MM.1S (cell line): ENCODE data around the gene GUF1.

Source experiments
- CTCF ChIP-seq: fragments of 300-600 bp; sonication (generic); IDR thresholded peaks from 2 replicates; pipeline ENCODE4 v1.5.1; 2016; ENCODE audit warnings: antibody characterized with exemption, low read length, mixed read lengths
- EZH2 ChIP-seq: fragments of 300-600 bp; sonication (generic); optimal IDR thresholded peaks from 2 replicates; pipeline ENCODE3; 2017; ENCODE audit warnings: low read depth, mild to moderate bottlenecking, antibody characterized with exemption, low read length, mixed read lengths
- EZH2phosphoT487 ChIP-seq: fragments of 300-600 bp; sonication (generic); IDR thresholded peaks from 2 replicates; pipeline ENCODE4 v1.6.1; 2018; ENCODE audit warnings: antibody characterized with exemption, low read length

- TF ChIP-seq EZH2phosphoT487 (no peak), CTCF (no peak), EZH2 (no peak)
Measured at GRCh38 chr4:44660396-44660795, 17.8 kb upstream of the GUF1 start.
